ENCODE measurements around the gene CHRD.

CHRD gene

GRCh38 chr3:184360929-184361531, 18.8 kb upstream of the CHRD start:
- DNase-seq (ENCODE audit: low spot score) (no peak), FAIRE-seq (no peak)

GRCh38 chr3:184361532-184361931, 18.3 kb upstream of the CHRD start, which contains the start of the genes CLCN2 and POLR2H:
Gene CLCN2, minus strand, starts transcription at chr3:184361605. Its CDS starts 126 bp downstream, at chr3:184361479.
Gene POLR2H, plus strand, starts transcription at chr3:184361710. Its CDS starts 1,783 bp downstream, at chr3:184363493.
- no peak for FAIRE-seq

GRCh38 chr3:184361932-184362667, 17.8 kb upstream of the CHRD start:
- FAIRE-seq (no peak), DNase-seq (ENCODE audit: low spot score) (peak; percentile 69)

More at GRCh38 chr3:184361532-184361931, 18.3 kb upstream of the CHRD start, which contains the start of the genes CLCN2 and POLR2H:
- DNase-seq (ENCODE audit: low spot score), result peak; percentile 33

GRCh38 chr3:184362668-184363546, 16.9 kb upstream of the CHRD start:
- FAIRE-seq (peak; percentile 82), DNase-seq (ENCODE audit: low spot score) (peak; percentile 96)

- FAIRE-seq (no peak), DNase-seq (ENCODE audit: low spot score) (no peak)
These were observed 13.1 kb upstream of the CHRD start for GRCh38 chr3:184366619-184367289.

- FAIRE-seq, result no peak
- DNase-seq (ENCODE audit: low spot score), result no peak
These were observed 11.7 kb upstream of the CHRD start for GRCh38 chr3:184368116-184368515.

- FAIRE-seq (no peak), DNase-seq (ENCODE audit: low spot score) (no peak)
These were observed 11.2 kb upstream of the CHRD start for GRCh38 chr3:184368586-184369183.

GRCh38 chr3:184371570-184372018, 8.3 kb upstream of the CHRD start:
- peak; percentile 52 for FAIRE-seq
- DNase-seq (ENCODE audit: low spot score), result peak; percentile 73

GRCh38 chr3:184372296-184372821, 7.5 kb upstream of the CHRD start:
- FAIRE-seq, result no peak
- DNase-seq (ENCODE audit: low spot score), result no peak

- no peak for FAIRE-seq
- no peak for DNase-seq (ENCODE audit: low spot score)
These were observed 6.9 kb upstream of the CHRD start for GRCh38 chr3:184372911-184373310.

GRCh38 chr3:184373422-184373821, 6.4 kb upstream of the CHRD start:
- no peak for FAIRE-seq

GRCh38 chr3:184375747-184376461, 4.0 kb upstream of the CHRD start:
- DNase-seq (ENCODE audit: low spot score), result no peak
- FAIRE-seq, result no peak

More at GRCh38 chr3:184373422-184373821, 6.4 kb upstream of the CHRD start:
- DNase-seq (ENCODE audit: low spot score), result no peak

GRCh38 chr3:184377374-184377773, 2.5 kb upstream of the CHRD start:
- DNase-seq (ENCODE audit: low spot score) (no peak), FAIRE-seq (no peak)

- DNase-seq (ENCODE audit: low spot score) (no peak), FAIRE-seq (no peak)
These were observed 1.9 kb upstream of the CHRD start, which contains the start of gene THPO for GRCh38 chr3:184377882-184378445. Gene THPO, minus strand, starts transcription at chr3:184378207. Its CDS starts 1,948 bp downstream, at chr3:184376259.

- FAIRE-seq, result no peak
- no peak for DNase-seq (ENCODE audit: low spot score)
These were observed 1.1 kb upstream of the CHRD start for GRCh38 chr3:184378651-184379357.

GRCh38 chr3:184380185-184380626, 352 bp downstream of the CHRD start:
- FAIRE-seq (no peak), DNase-seq (ENCODE audit: low spot score) (no peak)

GRCh38 chr3:184380627-184381260, 890 bp downstream of the CHRD start:
- FAIRE-seq (no peak), DNase-seq (ENCODE audit: low spot score) (no peak)

All from RCC 7860 (cell line).